GM23338 (cell line): ENCODE results near the gene ATF7. TPM values are rescaled to one million over a fixed set of nuclear protein-coding genes. Genes with fewer than 3 reads are reported as not detected.

Experiments used
- ATAC-seq: fragments of 200-7000 bp; cut with Tn5 transposase; 3 replicates; pipeline ENCODE4 v1.9.1; 2020
- DNase-seq: peaks from one replicate; pipeline ENCODE4 v3.0.0-alpha.2; 2015; ENCODE audit warnings: low spot score
- H2AFZ ChIP-seq: fragments of 200-600 bp; sonication (generic); 2 replicates; pipeline ENCODE4 v1.8.0; 2016; ENCODE audit warnings: antibody characterized with exemption, mild to moderate bottlenecking, moderate library complexity
- H3F3A ChIP-seq: fragments of 200-600 bp; sonication (generic); replicated peaks from 2 replicates; pipeline ENCODE4 v1.8.0; 2017; ENCODE audit warnings: antibody characterized with exemption, mixed run types, low read depth
- H3K27ac ChIP-seq: fragments of 200-600 bp; sonication (generic); 2 replicates; pipeline ENCODE4 v1.6.1; 2016; ENCODE audit warnings: low read depth
- H3K27me3 ChIP-seq: fragments of 200-600 bp; sonication (generic); 2 replicates; pipeline ENCODE4 v1.8.0; 2016; ENCODE audit warnings: mild to moderate bottlenecking, mixed run types, moderate library complexity; ENCODE audit not compliant: insufficient read depth
- H3K36me3 ChIP-seq: fragments of 200-600 bp; sonication (generic); 2 replicates; pipeline ENCODE4 v1.8.0; 2016; ENCODE audit warnings: mild to moderate bottlenecking; ENCODE audit not compliant: insufficient read depth
- H3K4me1 ChIP-seq: fragments of 200-600 bp; sonication (generic); 2 replicates; pipeline ENCODE4 v1.8.0; 2016; ENCODE audit warnings: mild to moderate bottlenecking, moderate library complexity; ENCODE audit not compliant: insufficient read depth
- H3K4me2 ChIP-seq: fragments of 200-600 bp; sonication (generic); 2 replicates; pipeline ENCODE4 v1.7.1; 2017; ENCODE audit warnings: mixed run types
- H3K4me3 ChIP-seq: fragments of 200-600 bp; sonication (generic); 2 replicates; pipeline ENCODE4 v1.6.1; 2016; ENCODE audit warnings: mixed run types
- H3K79me2 ChIP-seq: fragments of 200-600 bp; sonication (generic); replicated peaks from 2 replicates; pipeline ENCODE4 v1.8.0; 2017; ENCODE audit warnings: mild to moderate bottlenecking; ENCODE audit not compliant: insufficient read depth
- H3K9me2 ChIP-seq: fragments of 200-600 bp; sonication (generic); 2 replicates; pipeline ENCODE4 v1.8.0; 2017; ENCODE audit not compliant: insufficient read depth
- H4K20me1 ChIP-seq: fragments of 200-600 bp; sonication (generic); replicated peaks from 2 replicates; pipeline ENCODE4 v1.8.0; 2017; ENCODE audit warnings: mild to moderate bottlenecking; ENCODE audit not compliant: insufficient read depth
- H3K27ac Mint-ChIP-seq: 2 replicates; pipeline ENCODE4 v1.8.0; 2020; ENCODE audit warnings: inconsistent platforms, mild to moderate bottlenecking, moderate library complexity, mixed read lengths
- H3K27me3 Mint-ChIP-seq: 3 replicates; pipeline ENCODE4 v1.8.0; 2022; ENCODE audit warnings: low read depth, mild to moderate bottlenecking, moderate library complexity, mixed read lengths, inconsistent platforms; ENCODE audit not compliant: insufficient read depth, poor library complexity
- H3K36me3 Mint-ChIP-seq: 3 replicates; pipeline ENCODE4 v1.8.0; 2021; ENCODE audit warnings: low read depth, mild to moderate bottlenecking, inconsistent platforms, moderate library complexity, mixed read lengths
- H3K4me1 Mint-ChIP-seq: 3 replicates; pipeline ENCODE4 v1.8.0; 2020; ENCODE audit warnings: mild to moderate bottlenecking, inconsistent platforms, mixed read lengths
- H3K4me3 Mint-ChIP-seq: 3 replicates; pipeline ENCODE4 v1.8.0; 2021; ENCODE audit warnings: moderate library complexity, mild to moderate bottlenecking, inconsistent platforms, mixed read lengths
- H3K9me3 Mint-ChIP-seq: 3 replicates; pipeline ENCODE4 v1.8.0; 2020; ENCODE audit warnings: moderate library complexity, mild to moderate bottlenecking, inconsistent platforms, mixed read lengths
- CTCF ChIP-seq, 2 experiments: fragments of 200-600 bp in 1 of 2; sonication (generic) in 1 of 2; conservative IDR thresholded peaks; 2 replicates each; pipeline versions ENCODE4 v1.5.1 to v1.6.1; 2016 to 2017; ENCODE audit warnings: antibody characterized with exemption in 2 of 2, low read depth in 2 of 2, mild to moderate bottlenecking in 2 of 2, moderate library complexity in 1 of 2
- EZH2phosphoT487 ChIP-seq: fragments of 200-600 bp; sonication (generic); IDR thresholded peaks from one replicate; pipeline ENCODE4 v1.8.1; 2018; ENCODE audit warnings: antibody characterized with exemption; ENCODE audit not compliant: unreplicated experiment
- NANOG ChIP-seq: IDR thresholded peaks from 2 replicates; pipeline ENCODE4 v1.6.1; 2016; ENCODE audit warnings: antibody characterized with exemption, borderline replicate concordance
- POLR2AphosphoS5 ChIP-seq: IDR thresholded peaks from 2 replicates; pipeline ENCODE4 v1.6.1; 2016; ENCODE audit warnings: antibody characterized with exemption, low read depth
- STAT1 ChIP-seq: IDR thresholded peaks from one replicate; pipeline ENCODE4 v1.6.1; 2016; ENCODE audit warnings: antibody characterized with exemption; ENCODE audit not compliant: unreplicated experiment
- ZNF331 ChIP-seq: fragments of 250-450 bp; sonication (Bioruptor Pico); IDR thresholded peaks from 2 replicates; pipeline ENCODE4 v1.5.0; 2020; ENCODE audit warnings: low read depth, mild to moderate bottlenecking, moderate library complexity
- ZNF462 ChIP-seq: fragments of 250-450 bp; sonication (Bioruptor Pico); IDR thresholded peaks from 2 replicates; pipeline ENCODE4 v1.5.0; 2020; ENCODE audit warnings: mild to moderate bottlenecking, moderate library complexity
- polyA plus RNA-seq: library from polyadenylated mRNA; unstranded; fragments of >200 nt; fragmentation: Nextera tagmentation; extraction: Ambion mirVana; gene quantifications from 2 replicates; pipeline ENCODE4 v1.2.1, GENCODE V29; 2016
- total RNA-seq: library from RNA; depleted of rRNA; stranded (reverse); fragments of >200 nt; shearing (Covaris generic); gene quantifications from 2 replicates; pipeline ENCODE4 v1.2.3, GENCODE V29; 2014

ATF7 gene
- total and polyA plus RNA-seq, 2 experiments from 2014 or later, result 13.9 to 16.3 TPM

DNA sequence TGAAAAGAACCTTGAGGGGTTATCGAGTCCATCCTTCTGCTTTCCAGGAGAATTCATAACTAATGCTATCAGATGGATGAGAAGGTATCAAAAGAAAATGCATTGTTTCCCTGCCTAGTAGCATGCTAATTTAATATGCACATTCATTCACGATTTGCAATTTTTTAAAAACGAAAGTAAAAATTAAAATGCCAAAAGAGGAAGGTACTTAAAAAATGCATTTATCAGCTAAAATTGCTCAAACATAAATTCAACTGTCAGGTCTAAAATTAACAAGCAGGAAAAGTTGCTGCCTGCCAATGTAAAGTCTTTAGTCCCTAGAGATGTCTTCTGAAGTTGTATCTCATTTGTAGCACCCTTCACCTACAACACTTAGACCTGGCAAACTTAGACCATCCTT lies 7.9 kb downstream of the ATF7 start (continued):
- TF ChIP-seq ZNF462 (CRISPR knock-in tag), result no peak
- no peak for TF ChIP-seq ZNF331 (CRISPR knock-in tag)
- no peak for TF ChIP-seq EZH2phosphoT487

DNA sequence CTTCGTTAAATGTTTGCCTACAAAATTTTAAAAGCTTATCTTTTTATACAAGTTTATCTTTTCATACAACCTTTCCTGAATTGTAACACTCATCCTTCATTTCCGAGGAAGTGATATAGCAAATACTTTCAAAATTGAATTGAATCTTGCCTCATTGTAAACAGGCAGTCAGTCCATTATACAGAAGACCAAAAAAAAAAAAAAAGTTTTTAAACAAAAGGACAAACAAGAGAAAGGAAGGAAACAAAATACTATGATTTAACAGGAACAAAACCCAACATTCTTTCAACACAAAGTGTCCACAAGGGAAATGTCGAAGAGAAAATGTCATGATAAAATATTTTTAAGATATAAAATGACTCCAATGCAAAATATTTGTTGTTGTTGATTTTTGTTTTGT lies 8.5 kb downstream of the ATF7 start:
- Mint-ChIP-seq H3K36me3 (no peaks in the 10 kb centered on the region), H3K27ac (peak overlapping the region; percentile 26; the same call in 1 of the 2 replicates), H3K27me3 (peaks cover 1% of the 10 kb centered on the region), H3K4me3 (no peak overlapping the region), H3K4me1 (peaks cover 9% of the 10 kb centered on the region), H3K9me3 (no peaks in the 10 kb centered on the region)
- H4K20me1 ChIP-seq, result 0 out of 2 replicates have a peak, but pooled peaks cover 4% of the 10 kb centered on the region
- H3K27me3 ChIP-seq, result no peaks in the 10 kb centered on the region
- no peaks in the 10 kb centered on the region for H3K36me3 ChIP-seq
- no peak overlapping the region for H3K4me2 ChIP-seq
- H3K4me3 ChIP-seq, result no peak overlapping the region
- DNase-seq (no peak), ATAC-seq (no peak)
- H3K9me2 ChIP-seq, result no peaks in the 10 kb centered on the region
- H3F3A ChIP-seq, result no peaks in the 10 kb centered on the region
- peaks cover 40% of the 10 kb centered on the region for H3K79me2 ChIP-seq
- no peaks in the 10 kb centered on the region for H3K4me1 ChIP-seq
- H2AFZ ChIP-seq, result no peak overlapping the region
- H3K27ac ChIP-seq, result no peak overlapping the region
- TF ChIP-seq ZNF462 (CRISPR knock-in tag) (no peak), EZH2phosphoT487 (no peak), NANOG (no peak), POLR2AphosphoS5 (no peak), STAT1 (no peak), ZNF331 (CRISPR knock-in tag) (no peak), CTCF (conservative IDR thresholded peaks at IDR 0.05; ENCODE audit: low read depth in 2 of 2) (no peak)
